T-helper 2 cell (primary cell): ENCODE results near the gene USH2A.
"Not testable (repeated sequence)": the region's sequence is repeated elsewhere in the genome, so short reads cannot be mapped to it uniquely, and the experiment has no call there.

Experiments used
- DNase-seq, 5 experiments: peaks; one replicate each; pipeline versions ENCODE4 v3.0.0 to v3.0.0-alpha.2; 2012 to 2022

The USH2A gene

GRCh38 chr1:216193839-216194443 lies 229.3 kb downstream of the USH2A start:
- DNase-seq: no peak

GRCh38 chr1:216190438-216190837 lies 232.8 kb downstream of the USH2A start:
- no peak for DNase-seq

DNA sequence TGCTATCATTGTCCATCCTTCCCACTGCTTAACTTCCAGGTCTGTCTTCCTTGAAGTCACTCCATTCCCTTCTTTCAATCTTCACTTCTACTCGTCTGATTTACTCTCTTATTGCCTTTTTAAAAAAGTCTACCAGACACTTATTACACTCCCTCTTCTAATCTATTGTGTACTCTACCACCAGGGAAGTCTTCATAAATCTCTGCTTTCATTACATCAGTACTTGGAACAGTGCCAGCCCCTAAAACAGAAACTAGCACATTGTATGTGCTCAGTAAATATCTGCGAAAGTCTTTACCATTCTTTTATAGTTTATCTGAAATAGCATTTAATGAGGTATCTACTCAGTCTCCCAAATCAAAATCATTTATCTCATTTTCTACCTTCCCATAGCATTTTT lies 236.4 kb downstream of the USH2A start:
- no peak for DNase-seq

GRCh38 chr1:216186141-216186540 lies 237.1 kb downstream of the USH2A start:
- DNase-seq: no peak

DNA sequence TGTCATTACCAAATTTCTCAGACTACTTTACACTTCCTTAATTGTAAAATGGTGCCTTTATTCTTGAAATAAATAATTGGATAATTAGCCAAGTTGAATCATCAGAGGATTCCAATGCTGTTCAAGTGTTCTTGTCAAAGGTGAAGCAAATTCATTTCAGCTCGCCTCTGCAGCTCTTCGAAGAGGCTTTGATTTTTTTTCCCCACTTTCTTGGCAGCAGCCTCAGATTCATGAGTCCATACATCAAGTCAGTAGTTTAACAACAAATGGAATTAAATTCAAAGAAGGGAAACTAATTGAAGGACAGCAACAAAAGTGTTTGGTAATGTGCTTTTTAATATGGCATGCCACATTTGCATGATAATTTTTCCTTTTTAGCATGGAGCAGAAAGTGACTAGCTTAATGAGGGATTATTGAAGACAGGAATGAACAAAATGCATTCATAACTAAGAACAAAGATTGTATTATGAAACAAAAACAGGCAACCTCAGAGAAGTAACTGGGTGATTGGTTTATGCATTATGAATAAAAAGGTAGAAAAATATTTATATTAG lies 239.0 kb downstream of the USH2A start:
- DNase-seq: no peak

DNA sequence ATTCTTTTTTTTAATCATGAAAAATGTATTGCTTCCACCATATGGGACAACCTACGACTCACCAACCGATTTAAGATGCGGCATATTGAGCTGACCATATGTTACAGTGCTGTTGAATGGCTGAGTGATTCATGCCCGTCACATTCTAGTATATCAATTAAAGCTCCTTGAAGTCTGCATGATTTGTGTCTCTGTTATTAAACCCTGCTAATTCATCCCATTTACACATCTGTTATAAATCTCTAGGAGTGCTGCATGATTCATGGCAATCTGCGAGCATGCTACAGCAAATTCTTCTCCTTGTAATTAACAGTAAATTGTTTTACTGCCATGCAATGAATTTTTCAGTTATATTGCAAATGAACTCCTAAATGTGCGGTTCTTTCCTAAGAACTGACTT lies 239.8 kb downstream of the USH2A start:
- no peak for DNase-seq

GRCh38 chr1:216183007-216183406 lies 240.2 kb downstream of the USH2A start:
- DNase-seq: no peak

- no peak for DNase-seq
Measured at GRCh38 chr1:216181590-216181989, 241.7 kb downstream of the USH2A start.

DNA sequence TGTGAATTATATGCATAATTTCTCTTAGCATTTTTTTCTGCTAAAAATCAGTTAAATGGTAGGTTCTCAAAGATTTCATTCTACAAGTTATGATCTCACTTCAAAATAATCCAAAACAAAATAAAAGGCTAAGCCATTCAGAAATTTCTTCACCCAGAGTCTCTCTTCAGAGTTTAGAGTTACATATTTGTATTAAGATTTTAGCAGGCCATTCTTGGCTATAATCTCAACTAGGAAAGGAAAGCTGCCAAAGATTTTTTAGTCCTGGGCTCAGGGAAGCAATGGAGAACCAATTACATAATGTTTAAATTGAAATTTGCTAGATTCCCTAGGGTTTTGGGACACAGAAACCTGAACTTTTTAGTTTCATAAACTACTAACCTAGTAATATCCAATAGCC lies 245.0 kb downstream of the USH2A start:
- no peak for DNase-seq

DNA sequence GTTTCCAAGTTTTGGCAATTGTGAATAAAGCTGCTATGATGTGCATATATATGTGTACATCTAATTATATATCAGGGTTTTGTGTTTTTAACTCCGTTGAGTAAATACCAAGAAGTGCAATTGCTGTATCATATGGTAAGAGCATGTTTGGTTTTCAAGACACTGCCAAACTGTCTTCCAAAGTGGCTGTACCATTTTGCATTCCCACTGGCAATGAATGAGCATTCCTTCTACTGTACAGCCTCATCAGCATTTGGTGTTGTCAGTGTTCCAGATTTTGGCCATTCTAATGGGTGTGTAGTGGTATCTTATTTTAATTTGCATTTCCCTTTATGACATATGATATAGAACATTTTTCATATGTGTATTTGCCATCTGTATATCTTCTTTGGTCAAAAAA lies 246.3 kb downstream of the USH2A start:
- no peak for DNase-seq

DNA sequence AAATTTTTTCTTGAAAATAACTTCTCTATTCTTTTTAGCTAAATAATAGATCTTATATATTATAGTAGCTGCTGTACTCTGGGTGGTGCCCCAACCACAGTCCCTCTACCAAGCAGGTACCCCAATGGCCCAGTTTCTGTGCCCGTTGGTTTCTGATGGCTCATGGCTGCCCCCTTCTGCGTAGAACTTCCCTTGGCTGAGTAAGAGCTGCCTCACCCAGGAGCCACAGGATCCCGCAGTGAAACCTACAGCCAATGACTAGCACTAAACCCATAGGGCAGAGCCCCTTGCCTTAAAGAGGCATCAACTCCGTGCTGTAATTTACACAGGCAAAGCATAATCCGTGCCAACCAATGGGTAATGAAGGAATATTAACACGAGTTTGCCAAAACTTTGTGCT lies 247.5 kb downstream of the USH2A start:
- no peak for DNase-seq

- DNase-seq: no peak
Measured at GRCh38 chr1:216173376-216173995, 249.8 kb downstream of the USH2A start.

DNA sequence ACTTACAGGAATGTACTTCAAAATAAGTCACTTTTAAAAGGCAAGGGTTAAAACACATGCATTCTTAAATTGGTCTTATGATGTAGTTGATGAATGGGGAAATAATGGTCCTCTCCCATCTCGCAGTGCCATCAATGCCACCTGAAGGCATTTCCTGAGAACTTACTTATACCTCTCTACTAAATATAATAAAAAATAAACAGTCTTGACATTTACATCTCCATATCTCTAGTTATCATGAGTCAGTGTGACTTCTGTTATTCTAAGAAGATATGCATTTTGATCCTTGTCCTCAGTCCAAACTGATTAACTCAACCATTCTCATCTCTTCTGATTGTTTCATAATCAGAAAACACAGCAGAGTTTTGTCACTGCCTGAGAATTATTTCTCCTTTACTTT lies 253.9 kb downstream of the USH2A start:
- DNase-seq: no peak

GRCh38 chr1:216168546-216168945 lies 254.7 kb downstream of the USH2A start:
- DNase-seq: no peak

GRCh38 chr1:216154063-216154462 lies 269.2 kb downstream of the USH2A start:
- DNase-seq: no peak

- DNase-seq: no peak
Measured at GRCh38 chr1:216153130-216153529, 270.1 kb downstream of the USH2A start.

DNA sequence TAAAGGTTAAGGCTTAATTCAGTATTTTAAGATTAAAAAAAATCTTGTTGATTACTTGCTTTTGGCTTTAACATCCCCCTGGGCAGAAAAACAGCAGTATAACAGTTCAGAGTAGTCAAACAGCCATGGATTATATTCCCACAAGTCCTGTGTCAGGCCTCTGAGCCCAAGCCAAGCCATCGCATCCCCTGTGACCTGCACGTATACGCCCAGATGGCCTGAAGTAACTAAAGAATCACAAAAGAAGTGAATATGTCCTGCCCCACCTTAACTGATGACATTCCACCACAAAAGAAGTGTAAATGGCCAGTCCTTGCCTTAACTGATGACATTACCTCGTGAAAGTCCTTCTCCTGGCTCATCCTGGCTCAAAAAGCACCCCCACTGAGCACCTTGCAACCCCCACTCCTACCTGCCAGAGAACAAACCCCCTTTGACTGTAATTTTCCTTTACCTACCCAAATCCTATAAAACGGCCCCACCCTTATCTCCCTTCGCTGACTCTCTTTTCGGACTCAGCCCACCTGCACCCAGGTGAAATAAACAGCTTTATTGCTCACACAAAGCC lies 277.7 kb downstream of the USH2A start:
- not testable (repeated sequence) for DNase-seq

GRCh38 chr1:216144661-216145450 lies 278.4 kb downstream of the USH2A start:
- DNase-seq: no peak

- no peak for DNase-seq
Measured at GRCh38 chr1:216142921-216143320, 280.3 kb downstream of the USH2A start.

DNA sequence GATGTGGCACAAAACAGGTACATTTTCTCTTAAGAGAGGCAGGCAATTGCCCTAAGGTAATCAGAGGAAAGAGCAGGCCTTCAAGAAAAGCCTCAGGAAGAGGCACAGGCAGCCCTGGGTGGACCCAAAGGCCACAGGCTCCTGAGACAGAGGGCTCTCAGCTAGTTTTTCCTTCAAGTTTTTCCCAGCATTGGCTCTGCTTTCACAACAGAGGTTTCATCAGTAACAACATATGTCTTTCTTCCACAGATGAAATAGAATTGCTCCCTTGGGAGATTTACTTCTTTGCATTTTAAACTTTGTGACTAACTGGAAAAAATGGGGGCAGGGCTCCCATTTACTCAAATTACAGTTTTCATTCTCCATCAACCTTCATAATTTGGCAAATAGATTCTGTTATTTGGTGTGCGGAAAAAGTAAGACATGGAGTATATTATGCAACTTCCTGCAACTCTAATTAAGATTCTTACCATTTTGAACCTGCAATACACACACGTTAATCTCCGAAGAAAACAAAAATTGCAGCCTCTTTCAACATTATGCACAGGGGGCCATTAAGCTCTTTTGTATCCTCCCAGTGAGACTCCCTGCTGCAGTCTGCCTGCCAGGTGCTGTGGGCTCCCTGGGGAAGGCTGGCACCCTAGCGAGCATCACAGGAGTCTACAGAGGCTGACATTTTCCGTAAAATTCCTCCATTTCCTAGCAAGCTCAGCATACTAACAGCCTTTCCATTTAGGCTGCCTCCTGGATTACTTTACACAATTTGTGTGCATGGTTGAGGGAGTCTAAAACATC lies 282.3 kb downstream of the USH2A start:
- DNase-seq: no peak

DNA sequence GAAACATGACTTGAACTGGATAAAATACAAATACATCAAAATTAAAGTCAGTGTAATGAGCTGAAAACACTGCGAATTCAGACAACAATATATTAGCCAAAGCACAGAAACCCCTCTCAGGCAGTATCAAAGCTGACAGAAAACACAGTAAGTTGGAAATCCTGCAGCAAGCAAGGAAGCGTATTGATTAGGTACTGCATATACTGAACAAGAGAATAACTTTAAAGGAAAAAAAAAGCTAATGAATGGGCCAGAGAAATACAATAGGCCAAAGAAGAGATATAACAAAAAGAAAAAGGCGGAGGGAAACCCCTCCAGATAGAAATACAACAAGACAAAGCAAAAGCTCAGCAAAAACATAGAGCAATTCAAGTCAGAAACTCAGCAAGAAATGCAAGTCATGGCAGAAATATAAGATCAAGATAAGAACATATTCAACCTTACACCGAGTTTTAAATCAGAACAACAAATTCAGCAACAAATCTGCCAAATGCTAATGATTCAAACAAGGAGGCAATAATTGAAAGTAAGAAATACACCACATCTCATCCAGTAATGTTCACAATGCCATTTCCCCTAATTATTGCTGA lies 299.0 kb downstream of the USH2A start:
- no peak for DNase-seq
